HG03571 (cell line): ENCODE measurements around the gene WWOX.

ENCODE experiments used
- ATAC-seq: cut with Tn5 transposase; IDR thresholded peaks from one replicate; pipeline ENCODE4 v1.9.1; 2021; ENCODE audit not compliant: unreplicated experiment

Gene WWOX

GRCh38 chr16:79137426-79137939 lies 1038.0 kb downstream of the WWOX start:
- ATAC-seq, result no peak

- ATAC-seq, result no peak
These were observed 1040.3 kb downstream of the WWOX start for GRCh38 chr16:79139799-79140198.

GRCh38 chr16:79143026-79143425 lies 1043.6 kb downstream of the WWOX start:
- ATAC-seq, result no peak

- no peak for ATAC-seq
These were observed 1050.7 kb downstream of the WWOX start for GRCh38 chr16:79150151-79150550.

DNA sequence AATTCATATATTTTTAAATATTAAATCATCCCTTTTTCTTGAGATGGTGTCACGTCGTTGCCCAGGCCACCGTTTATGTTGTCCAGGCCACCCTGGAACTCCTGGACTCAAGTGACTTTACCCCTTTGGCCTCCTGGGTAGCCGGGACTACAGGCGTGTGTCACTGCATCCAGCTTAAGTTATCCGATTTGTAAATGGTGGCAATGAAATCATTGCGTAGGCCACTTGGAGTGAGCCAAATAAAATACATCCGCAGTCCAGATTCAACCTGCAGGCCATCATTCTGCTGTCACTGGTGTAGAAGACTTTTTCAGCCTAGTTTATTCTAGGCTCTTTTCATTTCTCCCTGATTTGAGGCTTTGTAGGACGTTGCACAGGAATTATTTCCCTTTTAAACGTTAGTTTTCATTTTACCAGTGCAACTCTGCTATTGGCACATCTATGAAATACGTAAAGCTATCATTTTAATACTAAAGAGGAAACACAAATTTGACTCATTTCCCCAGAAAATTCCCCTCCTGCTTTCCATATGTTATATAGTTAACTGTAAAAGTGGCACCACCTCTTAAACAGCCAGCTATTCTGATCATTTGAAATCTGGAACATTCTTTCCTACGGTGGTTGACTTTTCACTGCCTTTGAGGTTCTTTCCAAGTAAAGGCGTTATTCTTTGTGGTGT lies 1051.3 kb downstream of the WWOX start:
- ATAC-seq, result no peak

GRCh38 chr16:79154086-79154485 lies 1054.6 kb downstream of the WWOX start:
- no peak for ATAC-seq

DNA sequence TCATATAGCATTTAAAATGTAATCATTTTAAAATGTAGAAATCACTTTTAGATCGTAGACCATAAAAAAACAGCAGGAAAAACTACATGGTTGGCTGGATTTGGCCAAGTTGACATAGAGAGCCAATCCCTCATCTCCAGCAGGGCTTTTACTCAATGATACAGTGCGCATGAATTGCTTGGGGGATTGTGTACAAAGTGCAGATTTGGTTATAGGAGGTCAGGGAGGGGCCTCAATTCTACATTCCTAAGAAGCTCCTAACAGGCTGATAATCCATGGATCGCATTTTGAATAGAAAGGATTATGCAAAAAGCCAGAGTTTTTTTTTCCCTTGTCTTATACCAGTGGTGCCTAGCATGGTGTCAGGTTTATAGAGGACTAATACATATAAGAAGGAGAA lies 1056.0 kb downstream of the WWOX start:
- no peak for ATAC-seq

DNA sequence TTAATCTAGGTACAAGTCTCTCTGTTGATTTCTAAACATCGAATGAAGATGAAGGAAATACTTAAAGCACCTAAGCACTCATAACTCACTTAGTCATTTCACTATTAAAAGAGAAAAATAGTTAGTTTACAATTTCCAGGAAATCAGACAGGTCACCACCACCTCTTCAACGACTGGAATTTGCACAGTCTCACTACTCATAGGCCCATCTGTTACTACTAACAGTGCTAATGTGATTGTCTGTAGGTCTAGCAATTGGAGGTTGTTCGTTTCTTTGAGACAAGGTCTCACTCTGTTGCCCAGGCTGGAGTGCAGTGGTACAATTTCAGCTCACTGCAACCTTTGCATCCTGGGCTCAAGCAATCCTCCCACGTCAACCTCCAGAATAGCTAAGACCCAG lies 1056.5 kb downstream of the WWOX start:
- ATAC-seq, result no peak

- ATAC-seq, result no peak
These were observed 1057.3 kb downstream of the WWOX start for GRCh38 chr16:79156761-79157160.

DNA sequence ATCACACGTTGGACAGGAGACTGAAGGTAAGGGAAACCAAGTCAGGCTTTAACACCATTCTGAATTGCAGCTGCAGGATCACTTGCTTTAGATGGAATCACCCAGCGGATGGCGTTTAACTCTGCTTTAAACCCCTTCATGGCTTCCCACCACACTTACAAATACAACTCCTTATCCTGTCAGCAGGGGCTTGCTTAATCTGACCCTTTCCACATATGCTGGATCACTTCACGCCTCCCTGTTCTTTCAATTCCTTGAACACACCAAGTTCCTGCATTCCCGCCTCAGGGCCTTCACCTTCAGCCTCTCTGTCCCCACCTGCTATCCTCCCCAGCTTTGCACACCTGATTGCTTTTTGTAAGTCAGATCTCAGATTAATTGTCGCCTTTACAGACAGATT lies 1058.9 kb downstream of the WWOX start:
- ATAC-seq, result no peak

GRCh38 chr16:79159261-79160049 lies 1060.0 kb downstream of the WWOX start:
- no peak for ATAC-seq

GRCh38 chr16:79162977-79163376 lies 1063.5 kb downstream of the WWOX start:
- no peak for ATAC-seq

DNA sequence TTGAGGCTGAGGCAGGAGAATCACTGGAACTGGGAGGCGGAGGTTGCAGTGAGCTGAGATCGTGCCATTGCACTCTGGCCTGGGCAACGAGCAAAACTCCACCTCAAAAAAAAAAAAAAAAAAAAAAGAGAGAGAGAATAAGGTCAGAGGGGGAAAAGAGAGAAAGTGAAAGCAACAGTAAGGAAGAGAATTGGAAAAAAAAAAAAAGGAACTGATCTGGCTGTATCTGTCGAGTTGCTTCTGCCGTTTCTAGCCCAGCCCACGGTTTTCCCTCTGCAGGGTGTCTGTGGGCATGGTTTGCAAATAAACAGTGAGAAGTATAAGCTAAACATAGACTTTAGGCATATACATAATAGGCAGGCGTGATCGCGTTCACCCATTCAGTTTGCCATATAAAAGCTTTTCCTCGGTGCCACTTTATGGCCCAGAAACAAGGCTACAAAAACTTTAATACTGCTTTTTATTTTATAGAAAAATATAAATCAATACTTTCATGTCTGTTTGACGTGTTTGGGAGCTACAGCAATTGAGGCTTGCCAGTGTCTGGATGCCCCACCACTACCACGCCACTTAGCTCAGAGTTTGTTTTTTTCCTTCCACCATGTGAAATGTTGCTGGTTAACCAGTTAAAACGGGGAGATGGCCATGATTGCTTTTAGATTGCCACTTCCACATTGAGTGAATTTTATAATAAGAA lies 1064.4 kb downstream of the WWOX start:
- no peak for ATAC-seq

- ATAC-seq, result no peak
These were observed 1065.0 kb downstream of the WWOX start for GRCh38 chr16:79164388-79164995.

DNA sequence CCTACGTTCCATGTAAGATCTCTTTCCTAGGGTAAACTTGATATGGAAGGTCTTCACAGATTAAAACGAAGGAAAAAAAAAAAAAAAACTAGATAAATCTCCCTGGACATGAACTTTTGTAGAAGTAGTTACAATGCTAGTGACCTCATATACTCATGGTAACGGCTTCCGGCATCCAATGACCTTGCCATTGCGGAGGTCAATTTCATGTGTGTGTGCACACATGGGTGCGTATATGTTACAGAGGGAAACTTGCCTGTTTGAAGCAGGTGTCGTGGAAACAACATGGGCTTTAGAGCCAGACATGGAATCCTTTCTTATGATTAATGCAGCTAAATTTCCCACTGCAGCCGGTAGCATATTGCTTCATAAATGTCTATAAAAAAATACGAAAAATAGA lies 1065.6 kb downstream of the WWOX start:
- ATAC-seq, result no peak

DNA sequence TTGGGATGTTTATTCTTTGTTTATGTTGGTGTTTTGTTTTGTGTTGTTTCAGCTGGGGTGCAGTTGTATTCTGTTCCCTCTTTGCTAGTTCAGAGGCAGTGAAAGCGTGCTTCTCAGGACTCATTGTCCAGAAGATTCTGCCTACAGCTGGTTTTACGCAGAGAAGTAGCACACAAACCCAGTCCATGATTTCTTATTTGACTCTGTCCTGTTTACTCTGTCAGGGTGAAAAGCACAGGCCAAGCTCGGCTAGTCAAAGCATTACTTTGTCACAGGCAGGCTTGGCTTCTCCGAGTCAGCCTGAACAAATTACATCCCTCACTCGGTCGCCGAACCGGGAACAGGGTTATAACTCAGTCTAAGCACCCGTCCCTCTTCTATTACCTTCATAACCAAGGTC lies 1066.1 kb downstream of the WWOX start:
- no peak for ATAC-seq

DNA sequence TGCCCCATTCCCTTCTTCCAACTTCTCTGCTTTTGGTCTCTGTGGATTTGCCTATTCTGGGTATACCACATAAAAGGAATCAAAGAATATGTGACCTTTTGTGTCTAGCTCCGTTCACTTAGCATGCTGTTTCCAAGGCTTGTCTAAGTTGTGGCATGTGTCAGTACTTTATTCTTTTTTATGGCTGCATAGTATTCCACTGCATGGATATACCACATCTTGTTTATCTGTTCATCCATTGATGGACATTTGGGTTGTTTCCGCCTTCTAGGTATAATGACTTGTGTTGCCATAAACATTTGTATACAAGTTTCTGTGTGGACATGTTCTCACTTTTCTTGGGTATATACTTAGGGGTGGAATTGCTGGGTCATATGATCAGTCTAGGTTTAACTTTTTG lies 1068.4 kb downstream of the WWOX start:
- no peak for ATAC-seq

DNA sequence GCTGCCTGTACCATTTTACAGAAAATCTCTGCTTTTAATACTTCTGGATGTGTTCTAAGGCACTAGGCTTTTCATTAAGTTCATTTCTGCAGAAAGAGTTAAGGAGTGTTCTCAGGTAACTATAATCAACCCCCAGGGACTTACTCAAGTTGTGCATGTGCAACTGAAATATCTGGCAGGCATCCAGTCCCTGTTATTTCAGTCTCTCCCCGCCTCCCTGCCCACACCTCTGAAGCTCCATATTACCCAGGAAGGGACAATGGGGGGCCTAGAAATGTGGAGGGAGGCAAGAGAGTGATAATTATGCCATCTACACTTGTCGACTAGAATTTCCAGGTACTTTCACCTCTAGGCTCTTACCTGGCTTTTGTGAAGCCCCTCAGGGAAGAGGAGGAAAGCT lies 1068.9 kb downstream of the WWOX start:
- no peak for ATAC-seq

DNA sequence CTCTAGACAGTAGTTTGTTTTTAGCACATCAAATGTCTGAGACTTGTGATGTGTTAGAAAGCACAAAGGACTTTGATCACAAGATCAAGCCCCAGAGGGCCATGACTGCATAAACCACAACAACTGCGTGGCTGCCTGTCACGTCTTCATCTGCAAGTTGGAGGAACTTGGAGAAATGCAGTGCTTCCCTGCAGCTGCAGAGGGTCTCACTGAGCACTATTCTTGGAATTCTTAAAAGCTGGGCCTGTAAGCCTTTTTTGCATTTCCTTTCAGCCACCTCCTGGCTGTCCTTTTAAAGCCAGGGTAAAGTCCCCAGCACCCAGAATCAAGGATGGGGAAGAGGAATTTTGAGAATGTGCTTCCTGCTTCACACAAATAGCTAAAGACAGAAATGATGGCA lies 1069.8 kb downstream of the WWOX start:
- ATAC-seq, result no peak

DNA sequence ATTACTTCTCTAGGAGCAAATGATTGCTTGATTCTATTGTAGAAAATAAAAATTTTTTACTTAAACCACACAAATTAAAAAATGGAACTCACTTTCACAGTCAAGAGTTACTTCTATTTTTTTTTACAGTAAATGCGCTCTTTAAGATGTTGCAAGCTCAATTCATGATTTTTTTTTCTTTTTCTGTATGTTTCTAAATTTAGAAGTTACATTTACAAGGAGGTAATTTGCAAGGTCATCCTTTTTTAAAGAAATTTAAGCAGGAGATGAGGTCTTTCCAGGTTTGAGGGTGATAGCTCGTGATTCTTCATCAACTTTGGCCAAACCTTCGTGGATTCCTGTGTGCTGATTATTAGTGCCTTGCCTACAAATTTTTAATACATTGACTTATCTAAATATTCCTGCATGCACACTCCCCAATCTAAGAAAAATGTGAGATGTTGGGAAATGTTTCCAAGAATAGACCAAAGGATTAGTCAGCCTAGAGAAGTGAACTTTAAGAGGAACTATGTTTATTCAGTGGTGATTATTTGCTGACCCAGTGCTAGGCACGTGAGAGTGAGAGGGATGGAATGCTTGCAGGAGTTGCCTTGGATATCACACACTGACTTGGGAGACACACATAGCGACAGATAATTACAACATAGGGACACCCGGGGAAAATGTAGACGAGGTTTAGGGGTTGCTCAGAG lies 1071.2 kb downstream of the WWOX start:
- no peak for ATAC-seq

DNA sequence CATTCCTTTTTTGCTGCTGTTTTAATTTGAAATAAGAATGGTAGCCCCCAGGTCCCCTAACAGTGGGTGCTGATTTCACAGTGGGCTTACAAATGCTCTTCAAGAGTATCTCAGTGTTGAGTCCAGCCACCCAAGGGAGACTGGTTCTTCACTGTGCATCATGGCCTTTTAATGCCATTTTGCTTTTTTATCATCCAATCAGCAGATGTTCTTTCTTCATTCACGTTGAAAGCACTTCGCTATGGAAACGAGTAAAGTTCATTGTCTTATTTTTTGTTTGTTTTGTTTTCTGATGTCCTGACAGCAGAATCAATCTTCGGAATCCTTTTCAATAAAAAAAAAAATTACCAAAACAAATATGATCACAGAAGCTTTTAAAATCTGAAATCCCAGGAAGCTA lies 1072.0 kb downstream of the WWOX start:
- no peak for ATAC-seq
